ENCODE measurements around the gene EFHC1.

EFHC1 gene

GRCh38 chr6:52533491-52533890 is 113.3 kb downstream of the EFHC1 start:
- no peak overlapping the region for H3K9ac ChIP-seq (ENCODE audit: low read depth, low read length)
- no peaks in the 10 kb centered on the region for H3K9me3 ChIP-seq (ENCODE audit: control insufficient read depth, insufficient read depth, low read length)
- peaks cover 10% of the 10 kb centered on the region; the same call in 1 of the 2 replicates for H3K4me1 ChIP-seq (ENCODE audit: insufficient read depth, low read length)
- H3K36me3 ChIP-seq (ENCODE audit: insufficient read depth, low read length) = no peaks in the 10 kb centered on the region; the same call in 1 of the 2 replicates

- Histone ChIP-seq H3K4me1 (ENCODE audit: insufficient read depth, low read length) (peaks cover 19% of the 10 kb centered on the region), H3K36me3 (ENCODE audit: insufficient read depth, low read length) (no peaks in the 10 kb centered on the region; the same call in 1 of the 2 replicates), H3K9ac (ENCODE audit: low read depth, low read length) (no peak overlapping the region), H3K9me3 (ENCODE audit: control insufficient read depth, insufficient read depth, low read length) (no peaks in the 10 kb centered on the region)
Measured at GRCh38 chr6:52534363-52534762, 114.2 kb downstream of the EFHC1 start.

GRCh38 chr6:52534966-52535390 is 114.8 kb downstream of the EFHC1 start:
- no peak overlapping the region for H3K9ac ChIP-seq (ENCODE audit: low read depth, low read length)
- peaks cover 25% of the 10 kb centered on the region for H3K4me1 ChIP-seq (ENCODE audit: insufficient read depth, low read length)
- no peaks in the 10 kb centered on the region for H3K9me3 ChIP-seq (ENCODE audit: control insufficient read depth, insufficient read depth, low read length)
- no peaks in the 10 kb centered on the region for H3K36me3 ChIP-seq (ENCODE audit: insufficient read depth, low read length)

- Histone ChIP-seq H3K9me3 (ENCODE audit: control insufficient read depth, insufficient read depth, low read length) (no peaks in the 10 kb centered on the region), H3K9ac (ENCODE audit: low read depth, low read length) (no peak overlapping the region), H3K36me3 (ENCODE audit: insufficient read depth, low read length) (no peaks in the 10 kb centered on the region), H3K4me1 (ENCODE audit: insufficient read depth, low read length) (peaks cover 34% of the 10 kb centered on the region)
Measured at GRCh38 chr6:52535711-52536423, 115.7 kb downstream of the EFHC1 start.

GRCh38 chr6:52536424-52536916 is 116.3 kb downstream of the EFHC1 start:
- no peaks in the 10 kb centered on the region for H3K9me3 ChIP-seq (ENCODE audit: control insufficient read depth, insufficient read depth, low read length)
- H3K4me1 ChIP-seq (ENCODE audit: insufficient read depth, low read length) = peaks cover 34% of the 10 kb centered on the region
- no peaks in the 10 kb centered on the region for H3K36me3 ChIP-seq (ENCODE audit: insufficient read depth, low read length)
- H3K9ac ChIP-seq (ENCODE audit: low read depth, low read length) = no peak overlapping the region

- Histone ChIP-seq H3K4me1 (ENCODE audit: insufficient read depth, low read length) (peaks cover 34% of the 10 kb centered on the region), H3K9ac (ENCODE audit: low read depth, low read length) (no peak overlapping the region), H3K9me3 (ENCODE audit: control insufficient read depth, insufficient read depth, low read length) (no peaks in the 10 kb centered on the region), H3K36me3 (ENCODE audit: insufficient read depth, low read length) (no peaks in the 10 kb centered on the region)
Measured at GRCh38 chr6:52537001-52537753, 117.0 kb downstream of the EFHC1 start.

- peaks cover 34% of the 10 kb centered on the region for H3K4me1 ChIP-seq (ENCODE audit: insufficient read depth, low read length)
- no peaks in the 10 kb centered on the region for H3K9me3 ChIP-seq (ENCODE audit: control insufficient read depth, insufficient read depth, low read length)
- no peak overlapping the region for H3K9ac ChIP-seq (ENCODE audit: low read depth, low read length)
- no peaks in the 10 kb centered on the region for H3K36me3 ChIP-seq (ENCODE audit: insufficient read depth, low read length)
Measured at GRCh38 chr6:52538252-52538900, 118.2 kb downstream of the EFHC1 start.

GRCh38 chr6:52538901-52539354 is 118.8 kb downstream of the EFHC1 start:
- no peaks in the 10 kb centered on the region for H3K36me3 ChIP-seq (ENCODE audit: insufficient read depth, low read length)
- H3K4me1 ChIP-seq (ENCODE audit: insufficient read depth, low read length) = peaks cover 36% of the 10 kb centered on the region
- H3K9me3 ChIP-seq (ENCODE audit: control insufficient read depth, insufficient read depth, low read length) = no peaks in the 10 kb centered on the region
- H3K9ac ChIP-seq (ENCODE audit: low read depth, low read length) = no peak overlapping the region

GRCh38 chr6:52539607-52540006 is 119.5 kb downstream of the EFHC1 start:
- Histone ChIP-seq H3K9me3 (ENCODE audit: control insufficient read depth, insufficient read depth, low read length) (no peaks in the 10 kb centered on the region), H3K4me1 (ENCODE audit: insufficient read depth, low read length) (peaks cover 43% of the 10 kb centered on the region), H3K9ac (ENCODE audit: low read depth, low read length) (no peak overlapping the region), H3K36me3 (ENCODE audit: insufficient read depth, low read length) (no peaks in the 10 kb centered on the region)

- Histone ChIP-seq H3K9me3 (ENCODE audit: control insufficient read depth, insufficient read depth, low read length) (no peaks in the 10 kb centered on the region), H3K9ac (ENCODE audit: low read depth, low read length) (no peak overlapping the region), H3K4me1 (ENCODE audit: insufficient read depth, low read length) (peaks cover 51% of the 10 kb centered on the region), H3K36me3 (ENCODE audit: insufficient read depth, low read length) (no peaks in the 10 kb centered on the region)
Measured at GRCh38 chr6:52540286-52540902, 120.3 kb downstream of the EFHC1 start.

- Histone ChIP-seq H3K9ac (ENCODE audit: low read depth, low read length) (no peak overlapping the region), H3K9me3 (ENCODE audit: control insufficient read depth, insufficient read depth, low read length) (no peaks in the 10 kb centered on the region), H3K36me3 (ENCODE audit: insufficient read depth, low read length) (no peaks in the 10 kb centered on the region), H3K4me1 (ENCODE audit: insufficient read depth, low read length) (peaks cover 53% of the 10 kb centered on the region)
Measured at GRCh38 chr6:52541135-52541534, 121.0 kb downstream of the EFHC1 start.

GRCh38 chr6:52543262-52543661 is 123.1 kb downstream of the EFHC1 start:
- H3K36me3 ChIP-seq (ENCODE audit: insufficient read depth, low read length) = no peaks in the 10 kb centered on the region
- no peaks in the 10 kb centered on the region for H3K9me3 ChIP-seq (ENCODE audit: control insufficient read depth, insufficient read depth, low read length)
- peaks cover 48% of the 10 kb centered on the region for H3K4me1 ChIP-seq (ENCODE audit: insufficient read depth, low read length)
- H3K9ac ChIP-seq (ENCODE audit: low read depth, low read length) = no peak overlapping the region

GRCh38 chr6:52543729-52544601 is 123.8 kb downstream of the EFHC1 start:
- Histone ChIP-seq H3K4me1 (ENCODE audit: insufficient read depth, low read length) (peaks cover 42% of the 10 kb centered on the region), H3K9me3 (ENCODE audit: control insufficient read depth, insufficient read depth, low read length) (no peaks in the 10 kb centered on the region), H3K9ac (ENCODE audit: low read depth, low read length) (no peak overlapping the region), H3K36me3 (ENCODE audit: insufficient read depth, low read length) (no peaks in the 10 kb centered on the region)

Data from ES-I3 (cell line).